HepG2 (cell line): ENCODE data around the gene TPX2. TPM values are rescaled to one million over a fixed set of nuclear protein-coding genes. Genes with fewer than 3 reads are reported as not detected.

ENCODE experiments used
- ATF1 ChIP-seq: IDR thresholded peaks from 2 replicates; pipeline ENCODE4 v1.6.1; 2016; ENCODE audit warnings: mild to moderate bottlenecking, control low read depth
- CEBPG ChIP-seq: IDR thresholded peaks from 2 replicates; pipeline ENCODE4 v1.6.1; 2016
- EEA1 ChIP-seq: sonication (generic); formaldehyde crosslinking; IDR thresholded peaks from 2 replicates; pipeline ENCODE4 v1.5.1; 2020; ENCODE audit warnings: mild to moderate bottlenecking, missing genetic modification reagents, borderline replicate concordance
- GFI1 ChIP-seq: sonication (generic); formaldehyde crosslinking; IDR thresholded peaks from 2 replicates; pipeline ENCODE4 v1.5.0; 2020; ENCODE audit warnings: missing genetic modification reagents, mild to moderate bottlenecking, borderline replicate concordance
- NCOA1 ChIP-seq: sonication (generic); formaldehyde crosslinking; IDR thresholded peaks from 2 replicates; pipeline ENCODE4 v1.9.0; 2021; ENCODE audit warnings: missing genetic modification reagents
- SMARCC2 ChIP-seq: fragments of 450-650 bp; IDR thresholded peaks from 2 replicates; pipeline ENCODE4 v1.6.1; 2017; ENCODE audit warnings: antibody characterized with exemption, mild to moderate bottlenecking
- polyA plus RNA-seq, 8 experiments: library from polyadenylated mRNA; depleted of rRNA in 3 of 8; stranded (reverse) in 7 of 8; unstranded in 1 of 8; fragments of >200 nt; fragmentation: Illumina TruSeq in 4 of 8; extraction: Trizol in 4 of 8; gene quantifications; 2 replicates each; pipeline versions ENCODE4 v1.2.1 to v1.2.3, GENCODE V29; 2011 to 2016; ENCODE audit warnings: low read depth in 4 of 8, missing spikeins in 1 of 8, mixed read lengths in 1 of 8; ENCODE audit not compliant: insufficient read depth in 1 of 8
- total RNA-seq, 5 experiments: library from RNA; depleted of rRNA; stranded (reverse); fragments of >200 nt; fragmentation: Illumina TruSeq; extraction: Trizol; gene quantifications; 2 replicates each; pipeline ENCODE4 v1.2.3, GENCODE V29; 2016; ENCODE audit warnings: low read depth in 1 of 5
- TF ChIP-seq, protein P1 (sequence below): sonication (generic); formaldehyde crosslinking; IDR thresholded peaks from 2 replicates; pipeline ENCODE4 v1.4.0; 2020; ENCODE audit warnings: missing genetic modification reagents, borderline replicate concordance
- TF ChIP-seq, protein P2 (sequence below): sonication (generic); formaldehyde crosslinking; IDR thresholded peaks from 2 replicates; pipeline ENCODE4 v1.4.0; 2020; ENCODE audit warnings: missing genetic modification reagents, mild to moderate bottlenecking, borderline replicate concordance
- TF ChIP-seq, protein P3 (sequence below), 2 experiments: sonication (generic) in 1 of 2; formaldehyde crosslinking in 1 of 2; IDR thresholded peaks; 2 replicates each; pipeline versions ENCODE4 v1.6.1 to v1.9.0; 2014 to 2022; ENCODE audit warnings: antibody characterized with exemption in 1 of 2, borderline replicate concordance in 1 of 2, inconsistent platforms in 1 of 2, low read depth in 1 of 2, missing genetic modification reagents in 1 of 2
- TF ChIP-seq, protein P4 (sequence below): sonication (generic); formaldehyde crosslinking; IDR thresholded peaks from 2 replicates; pipeline ENCODE4 v1.4.0; 2020; ENCODE audit warnings: missing genetic modification reagents
- TF ChIP-seq, protein P5 (sequence below): sonication (generic); formaldehyde crosslinking; IDR thresholded peaks from 2 replicates; pipeline ENCODE4 v1.4.0; 2020; ENCODE audit warnings: missing genetic modification reagents

The TPX2 gene
- total and polyA plus RNA-seq, 2 of the 13 experiments (the other 11 are each of a cell fraction or from before 2014, with no cell fraction given), result 34.3 to 124 TPM

DNA sequence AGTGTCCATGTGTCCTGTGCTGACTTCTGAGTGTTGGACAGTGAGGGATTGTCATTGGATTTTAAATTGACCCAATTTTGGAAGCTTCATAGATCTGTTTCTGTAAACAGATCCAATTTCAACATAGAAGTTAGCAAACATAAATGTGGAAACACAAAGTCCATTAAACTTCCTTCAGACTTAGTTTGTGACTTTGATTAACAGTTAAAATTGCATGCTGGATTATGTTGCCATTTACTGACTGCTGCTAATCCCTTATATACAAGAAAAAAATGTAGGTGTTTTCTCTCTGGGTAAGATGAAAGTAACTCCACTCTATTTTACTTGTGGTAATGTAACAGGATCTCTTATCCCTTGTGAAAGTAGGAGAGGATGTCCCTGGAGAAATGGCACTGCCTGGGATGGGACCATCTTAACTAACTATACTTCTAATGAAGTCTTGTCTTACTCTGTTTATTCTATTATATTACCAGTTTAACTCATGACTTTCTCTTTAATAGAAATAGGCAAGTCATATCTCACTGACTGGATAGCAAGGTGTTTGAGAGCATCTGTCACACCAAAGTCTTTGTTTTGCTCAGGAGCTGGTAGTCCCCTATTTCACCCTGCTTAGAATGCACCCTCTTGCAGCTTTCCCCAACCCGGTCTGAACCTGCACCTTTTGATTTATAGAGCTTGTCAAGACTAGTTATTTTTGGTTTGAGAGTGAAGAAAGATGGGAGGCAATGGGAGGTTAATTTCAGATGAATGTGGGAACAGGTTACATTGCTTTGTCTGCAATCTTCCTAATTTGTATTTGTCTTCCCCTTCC lies 7.2 kb downstream of the TPX2 start (continued):
- TF ChIP-seq, protein P1, sequence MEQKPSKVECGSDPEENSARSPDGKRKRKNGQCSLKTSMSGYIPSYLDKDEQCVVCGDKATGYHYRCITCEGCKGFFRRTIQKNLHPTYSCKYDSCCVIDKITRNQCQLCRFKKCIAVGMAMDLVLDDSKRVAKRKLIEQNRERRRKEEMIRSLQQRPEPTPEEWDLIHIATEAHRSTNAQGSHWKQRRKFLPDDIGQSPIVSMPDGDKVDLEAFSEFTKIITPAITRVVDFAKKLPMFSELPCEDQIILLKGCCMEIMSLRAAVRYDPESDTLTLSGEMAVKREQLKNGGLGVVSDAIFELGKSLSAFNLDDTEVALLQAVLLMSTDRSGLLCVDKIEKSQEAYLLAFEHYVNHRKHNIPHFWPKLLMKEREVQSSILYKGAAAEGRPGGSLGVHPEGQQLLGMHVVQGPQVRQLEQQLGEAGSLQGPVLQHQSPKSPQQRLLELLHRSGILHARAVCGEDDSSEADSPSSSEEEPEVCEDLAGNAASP (CRISPR knock-in tag), result no peak
- TF ChIP-seq ATF1, result no peak
- TF ChIP-seq, protein P2, sequence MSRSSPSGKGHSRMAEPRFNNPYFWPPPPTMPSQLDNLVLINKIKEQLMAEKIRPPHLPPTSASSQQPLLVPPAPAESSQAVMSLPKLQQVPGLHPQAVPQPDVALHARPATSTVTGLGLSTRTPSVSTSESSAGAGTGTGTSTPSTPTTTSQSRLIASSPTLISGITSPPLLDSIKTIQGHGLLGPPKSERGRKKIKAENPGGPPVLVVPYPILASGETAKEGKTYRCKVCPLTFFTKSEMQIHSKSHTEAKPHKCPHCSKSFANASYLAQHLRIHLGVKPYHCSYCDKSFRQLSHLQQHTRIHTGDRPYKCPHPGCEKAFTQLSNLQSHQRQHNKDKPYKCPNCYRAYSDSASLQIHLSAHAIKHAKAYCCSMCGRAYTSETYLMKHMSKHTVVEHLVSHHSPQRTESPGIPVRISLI (CRISPR knock-in tag), result no peak; the same call in 1 of the 2 replicates
- no peak for TF ChIP-seq EEA1 (CRISPR knock-in tag)
- no peak for TF ChIP-seq SMARCC2
- TF ChIP-seq, protein P3, sequence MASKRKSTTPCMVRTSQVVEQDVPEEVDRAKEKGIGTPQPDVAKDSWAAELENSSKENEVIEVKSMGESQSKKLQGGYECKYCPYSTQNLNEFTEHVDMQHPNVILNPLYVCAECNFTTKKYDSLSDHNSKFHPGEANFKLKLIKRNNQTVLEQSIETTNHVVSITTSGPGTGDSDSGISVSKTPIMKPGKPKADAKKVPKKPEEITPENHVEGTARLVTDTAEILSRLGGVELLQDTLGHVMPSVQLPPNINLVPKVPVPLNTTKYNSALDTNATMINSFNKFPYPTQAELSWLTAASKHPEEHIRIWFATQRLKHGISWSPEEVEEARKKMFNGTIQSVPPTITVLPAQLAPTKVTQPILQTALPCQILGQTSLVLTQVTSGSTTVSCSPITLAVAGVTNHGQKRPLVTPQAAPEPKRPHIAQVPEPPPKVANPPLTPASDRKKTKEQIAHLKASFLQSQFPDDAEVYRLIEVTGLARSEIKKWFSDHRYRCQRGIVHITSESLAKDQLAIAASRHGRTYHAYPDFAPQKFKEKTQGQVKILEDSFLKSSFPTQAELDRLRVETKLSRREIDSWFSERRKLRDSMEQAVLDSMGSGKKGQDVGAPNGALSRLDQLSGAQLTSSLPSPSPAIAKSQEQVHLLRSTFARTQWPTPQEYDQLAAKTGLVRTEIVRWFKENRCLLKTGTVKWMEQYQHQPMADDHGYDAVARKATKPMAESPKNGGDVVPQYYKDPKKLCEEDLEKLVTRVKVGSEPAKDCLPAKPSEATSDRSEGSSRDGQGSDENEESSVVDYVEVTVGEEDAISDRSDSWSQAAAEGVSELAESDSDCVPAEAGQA (IDR thresholded peaks at IDR 0.05; ENCODE audit: low read depth), result no peak
- TF ChIP-seq, protein P3 (CRISPR knock-in tag; IDR thresholded peaks at IDR 0.05; ENCODE audit: borderline replicate concordance), result no peak
- no peak for TF ChIP-seq NCOA1
- peak; percentile 25; the same call in 1 of the 2 replicates for TF ChIP-seq CEBPG (CRISPR knock-in tag)
- TF ChIP-seq, protein P4, sequence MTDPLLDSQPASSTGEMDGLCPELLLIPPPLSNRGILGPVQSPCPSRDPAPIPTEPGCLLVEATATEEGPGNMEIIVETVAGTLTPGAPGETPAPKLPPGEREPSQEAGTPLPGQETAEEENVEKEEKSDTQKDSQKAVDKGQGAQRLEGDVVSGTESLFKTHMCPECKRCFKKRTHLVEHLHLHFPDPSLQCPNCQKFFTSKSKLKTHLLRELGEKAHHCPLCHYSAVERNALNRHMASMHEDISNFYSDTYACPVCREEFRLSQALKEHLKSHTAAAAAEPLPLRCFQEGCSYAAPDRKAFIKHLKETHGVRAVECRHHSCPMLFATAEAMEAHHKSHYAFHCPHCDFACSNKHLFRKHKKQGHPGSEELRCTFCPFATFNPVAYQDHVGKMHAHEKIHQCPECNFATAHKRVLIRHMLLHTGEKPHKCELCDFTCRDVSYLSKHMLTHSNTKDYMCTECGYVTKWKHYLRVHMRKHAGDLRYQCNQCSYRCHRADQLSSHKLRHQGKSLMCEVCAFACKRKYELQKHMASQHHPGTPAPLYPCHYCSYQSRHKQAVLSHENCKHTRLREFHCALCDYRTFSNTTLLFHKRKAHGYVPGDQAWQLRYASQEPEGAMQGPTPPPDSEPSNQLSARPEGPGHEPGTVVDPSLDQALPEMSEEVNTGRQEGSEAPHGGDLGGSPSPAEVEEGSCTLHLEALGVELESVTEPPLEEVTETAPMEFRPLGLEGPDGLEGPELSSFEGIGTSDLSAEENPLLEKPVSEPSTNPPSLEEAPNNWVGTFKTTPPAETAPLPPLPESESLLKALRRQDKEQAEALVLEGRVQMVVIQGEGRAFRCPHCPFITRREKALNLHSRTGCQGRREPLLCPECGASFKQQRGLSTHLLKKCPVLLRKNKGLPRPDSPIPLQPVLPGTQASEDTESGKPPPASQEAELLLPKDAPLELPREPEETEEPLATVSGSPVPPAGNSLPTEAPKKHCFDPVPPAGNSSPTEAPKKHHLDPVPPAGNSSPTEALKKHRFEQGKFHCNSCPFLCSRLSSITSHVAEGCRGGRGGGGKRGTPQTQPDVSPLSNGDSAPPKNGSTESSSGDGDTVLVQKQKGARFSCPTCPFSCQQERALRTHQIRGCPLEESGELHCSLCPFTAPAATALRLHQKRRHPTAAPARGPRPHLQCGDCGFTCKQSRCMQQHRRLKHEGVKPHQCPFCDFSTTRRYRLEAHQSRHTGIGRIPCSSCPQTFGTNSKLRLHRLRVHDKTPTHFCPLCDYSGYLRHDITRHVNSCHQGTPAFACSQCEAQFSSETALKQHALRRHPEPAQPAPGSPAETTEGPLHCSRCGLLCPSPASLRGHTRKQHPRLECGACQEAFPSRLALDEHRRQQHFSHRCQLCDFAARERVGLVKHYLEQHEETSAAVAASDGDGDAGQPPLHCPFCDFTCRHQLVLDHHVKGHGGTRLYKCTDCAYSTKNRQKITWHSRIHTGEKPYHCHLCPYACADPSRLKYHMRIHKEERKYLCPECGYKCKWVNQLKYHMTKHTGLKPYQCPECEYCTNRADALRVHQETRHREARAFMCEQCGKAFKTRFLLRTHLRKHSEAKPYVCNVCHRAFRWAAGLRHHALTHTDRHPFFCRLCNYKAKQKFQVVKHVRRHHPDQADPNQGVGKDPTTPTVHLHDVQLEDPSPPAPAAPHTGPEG (CRISPR knock-in tag), result no peak
- TF ChIP-seq, protein P5, sequence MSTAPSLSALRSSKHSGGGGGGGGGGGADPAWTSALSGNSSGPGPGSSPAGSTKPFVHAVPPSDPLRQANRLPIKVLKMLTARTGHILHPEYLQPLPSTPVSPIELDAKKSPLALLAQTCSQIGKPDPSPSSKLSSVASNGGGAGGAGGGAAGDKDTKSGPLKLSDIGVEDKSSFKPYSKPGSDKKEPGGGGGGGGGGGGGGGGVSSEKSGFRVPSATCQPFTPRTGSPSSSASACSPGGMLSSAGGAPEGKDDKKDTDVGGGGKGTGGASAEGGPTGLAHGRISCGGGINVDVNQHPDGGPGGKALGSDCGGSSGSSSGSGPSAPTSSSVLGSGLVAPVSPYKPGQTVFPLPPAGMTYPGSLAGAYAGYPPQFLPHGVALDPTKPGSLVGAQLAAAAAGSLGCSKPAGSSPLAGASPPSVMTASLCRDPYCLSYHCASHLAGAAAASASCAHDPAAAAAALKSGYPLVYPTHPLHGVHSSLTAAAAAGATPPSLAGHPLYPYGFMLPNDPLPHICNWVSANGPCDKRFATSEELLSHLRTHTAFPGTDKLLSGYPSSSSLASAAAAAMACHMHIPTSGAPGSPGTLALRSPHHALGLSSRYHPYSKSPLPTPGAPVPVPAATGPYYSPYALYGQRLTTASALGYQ, result no peak
- TF ChIP-seq GFI1 (CRISPR knock-in tag), result 0 out of 2 replicates have a peak, but pooled peaks have one; percentile 65
